Esophagus (tissue), 2 donors: Measurements from ENCODE around the gene MGAT5B. TPM values are rescaled to one million over a fixed set of nuclear protein-coding genes. Genes with fewer than 3 reads are reported as not detected.

Experiments used
- H3K27ac ChIP-seq, 2 donors: one replicate each; pipeline ENCODE4 v1.5.1; 2013; ENCODE audit warnings: low read depth in 2 of 2, mild to moderate bottlenecking in 2 of 2, inconsistent platforms in 1 of 2, low read length in 1 of 2, moderate library complexity in 1 of 2
- H3K27me3 ChIP-seq, 2 donors: one replicate each; pipeline ENCODE4 v1.6.1; 2013; ENCODE audit warnings: low read length in 2 of 2, control low read depth in 1 of 2, mild to moderate bottlenecking in 1 of 2; ENCODE audit not compliant: insufficient read depth in 2 of 2, control insufficient read depth in 1 of 2
- H3K36me3 ChIP-seq, 2 donors: one replicate each; pipeline ENCODE4 v1.6.1; 2013; ENCODE audit warnings: low read length in 1 of 2; ENCODE audit not compliant: control insufficient read depth in 2 of 2, insufficient read depth in 2 of 2
- H3K4me1 ChIP-seq, 2 donors: one replicate each; pipeline ENCODE4 v1.6.1; 2013; ENCODE audit warnings: low read length in 1 of 2; ENCODE audit not compliant: control insufficient read depth in 2 of 2, insufficient read depth in 2 of 2
- H3K4me3 ChIP-seq, 2 donors: one replicate each; pipeline ENCODE4 v1.5.1; 2013; ENCODE audit warnings: low read length in 2 of 2, mild to moderate bottlenecking in 2 of 2, low read depth in 1 of 2, moderate library complexity in 1 of 2
- H3K9me3 ChIP-seq, 2 donors: one replicate each; pipeline ENCODE4 v1.6.1; 2013; ENCODE audit warnings: mild to moderate bottlenecking in 2 of 2, low read depth in 1 of 2, low read length in 1 of 2, moderate library complexity in 1 of 2; ENCODE audit not compliant: control insufficient read depth in 2 of 2, insufficient read depth in 1 of 2
- WGBS, 2 donors: extraction: QIAGEN DNeasy Blood & Tissue Kit; methylation state at CpG; one replicate each; pipeline ENCODE4 v1.1.7; 2013; 5-methylcytosine and 5-hydroxymethylcytosine counted together
- polyA plus RNA-seq, 2 donors: library from polyadenylated mRNA; stranded (reverse); fragments of 200-250 nt; gene quantifications; one replicate each; pipeline ENCODE4 v1.2.3, GENCODE V29; 2013
- donor health status: healthy with polysubstance abuse.
- donor health status: Bipolar disorder and iron deficiency.

Gene MGAT5B
- polyA plus RNA-seq, 2 donors: 0.18 to 0.24 TPM

DNA sequence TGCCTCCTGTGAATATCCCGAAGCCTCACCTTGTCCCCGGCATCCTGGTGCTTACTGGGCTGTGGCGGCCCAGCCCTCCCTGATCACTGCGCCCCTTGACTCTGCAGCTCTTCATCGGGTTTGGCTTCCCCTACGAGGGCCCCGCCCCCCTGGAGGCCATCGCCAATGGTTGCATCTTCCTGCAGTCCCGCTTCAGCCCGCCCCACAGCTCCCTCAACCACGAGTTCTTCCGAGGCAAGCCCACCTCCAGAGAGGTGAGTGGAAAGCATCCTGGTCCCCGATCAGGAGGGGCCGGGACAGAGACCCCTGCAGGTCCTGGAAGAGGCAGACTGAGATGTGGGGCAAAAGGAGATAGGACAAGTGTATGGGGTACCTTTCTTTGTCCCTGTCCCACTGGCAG is 72.1 kb downstream of the MGAT5B start:
- Histone ChIP-seq H3K27ac (no peak overlapping the region), H3K27me3 (no peaks in the 10 kb centered on the region), H3K9me3 (no peaks in the 10 kb centered on the region), H3K4me1 (no peaks in the 10 kb centered on the region), H3K4me3 (no peak overlapping the region), H3K36me3 (no peaks in the 10 kb centered on the region)
- 50 to 60% methylated on average over 14 of the region's 14 CpGs for WGBS, 2 donors

DNA sequence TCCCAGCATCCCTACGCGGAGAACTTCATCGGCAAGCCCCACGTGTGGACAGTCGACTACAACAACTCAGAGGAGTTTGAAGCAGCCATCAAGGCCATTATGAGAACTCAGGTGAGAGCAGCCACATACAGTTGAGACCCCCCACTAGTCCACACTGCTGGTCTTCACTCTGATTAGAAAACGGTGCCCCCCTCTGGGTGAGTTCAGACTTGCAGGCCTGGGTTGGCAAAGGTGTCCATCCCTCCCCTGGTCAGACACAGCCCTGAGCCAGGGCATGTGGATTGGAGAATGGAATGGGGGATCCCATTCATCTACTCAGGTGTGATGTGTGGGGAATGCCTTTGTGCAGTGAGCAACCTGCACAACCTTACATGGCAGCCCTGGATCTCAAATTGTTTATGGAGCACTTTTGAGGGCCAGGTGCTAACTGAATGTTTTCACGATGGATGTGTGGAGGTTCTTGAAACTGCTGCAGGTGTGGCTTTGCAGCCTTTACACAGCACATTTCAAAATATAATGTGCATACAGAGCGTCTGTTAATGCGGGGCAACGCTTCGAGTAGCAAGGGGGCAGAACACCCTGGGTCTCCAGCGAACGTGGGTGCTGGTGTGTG is 72.6 kb downstream of the MGAT5B start:
- Histone ChIP-seq H3K4me1 (no peaks in the 10 kb centered on the region), H3K9me3 (no peaks in the 10 kb centered on the region), H3K27me3 (no peaks in the 10 kb centered on the region), H3K4me3 (no peak overlapping the region), H3K27ac (no peak overlapping the region), H3K36me3 (no peaks in the 10 kb centered on the region)
- WGBS, 2 donors: 87 to 89% methylated on average over 13 of the region's 13 CpGs

DNA sequence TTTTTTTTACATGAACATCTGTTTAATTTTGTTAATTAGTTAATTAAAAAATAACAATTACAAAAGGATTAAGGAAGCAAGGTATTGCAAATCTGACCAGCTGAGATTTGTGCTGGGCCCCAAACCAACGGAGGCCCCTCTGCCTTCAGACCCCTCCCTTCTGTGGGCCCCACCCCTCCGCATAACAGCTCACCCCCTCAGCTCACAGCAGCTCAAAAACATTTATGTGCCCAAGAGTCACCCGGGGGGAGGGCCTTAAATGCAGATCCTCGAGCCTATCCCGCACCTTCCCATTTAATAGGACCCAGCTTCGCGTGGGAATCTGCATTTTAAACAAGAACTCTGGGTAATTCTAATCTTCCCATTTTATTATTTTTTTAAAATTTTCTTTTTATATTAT is 75.0 kb downstream of the MGAT5B start:
- Histone ChIP-seq H3K4me1 (no peaks in the 10 kb centered on the region), H3K36me3 (no peaks in the 10 kb centered on the region), H3K4me3 (no peak overlapping the region), H3K9me3 (no peaks in the 10 kb centered on the region), H3K27ac (no peak overlapping the region), H3K27me3 (no peaks in the 10 kb centered on the region)
- WGBS, 2 donors: 71 to 77% methylated on average over 7 of the region's 7 CpGs

DNA sequence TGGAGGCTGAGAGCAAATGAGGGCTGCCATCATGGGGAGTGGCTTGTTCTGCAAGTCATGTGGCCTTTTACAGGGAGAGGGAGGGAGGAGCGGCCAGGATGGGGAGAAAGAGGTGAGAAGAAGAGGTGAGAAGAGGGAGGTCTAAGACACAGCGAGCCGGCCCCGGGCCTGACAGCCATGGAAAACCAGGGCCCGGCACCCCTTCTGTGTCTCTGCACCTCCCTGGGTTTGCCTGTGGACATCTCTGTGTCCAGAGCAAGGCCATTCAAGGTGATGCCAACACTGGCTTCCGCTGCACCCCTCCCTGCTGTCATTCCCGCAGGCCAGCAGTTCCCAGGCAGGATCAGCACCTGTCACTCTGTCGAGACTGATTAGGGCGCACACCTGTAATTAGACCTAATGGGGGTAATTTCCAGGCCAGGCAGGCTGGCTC is 75.6 kb downstream of the MGAT5B start:
- 57 to 81% methylated on average over 8 to 9 of the region's 9 CpGs for WGBS, 2 donors
- Histone ChIP-seq H3K36me3 (no peaks in the 10 kb centered on the region), H3K9me3 (no peaks in the 10 kb centered on the region), H3K4me1 (peaks cover 0 to 4% of the 10 kb centered on the region in 2 donors), H3K27ac (no peak overlapping the region), H3K4me3 (no peak overlapping the region), H3K27me3 (no peaks in the 10 kb centered on the region)

DNA sequence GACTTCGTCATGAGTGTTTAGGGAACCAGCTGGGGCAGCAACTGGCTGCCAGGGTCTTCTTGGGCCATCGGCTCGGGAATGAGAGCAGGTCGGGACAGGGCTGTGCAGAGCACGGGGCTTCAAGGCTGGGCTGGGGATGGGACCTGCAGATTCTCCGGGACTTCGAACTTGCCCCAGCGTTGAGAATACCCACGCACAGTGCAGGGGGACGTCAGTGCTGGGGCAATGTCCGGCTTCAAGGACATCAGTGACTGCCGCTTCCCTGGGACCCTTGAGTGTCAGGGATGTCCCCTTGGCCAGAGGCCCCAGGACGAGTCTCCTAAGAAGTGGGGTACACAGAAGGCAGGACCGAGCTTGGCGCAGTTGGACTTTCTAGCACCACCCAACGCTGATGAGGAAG is 76.3 kb downstream of the MGAT5B start:
- no peaks in the 10 kb centered on the region for H3K9me3 ChIP-seq
- H3K27me3 ChIP-seq: no peaks in the 10 kb centered on the region
- no peak overlapping the region for H3K27ac ChIP-seq
- H3K4me3 ChIP-seq: no peak overlapping the region
- H3K4me1 ChIP-seq: peaks cover 0 to 5% of the 10 kb centered on the region in 2 donors
- WGBS, 2 donors: 81 to 86% methylated on average over 16 of the region's 16 CpGs
- H3K36me3 ChIP-seq: no peaks in the 10 kb centered on the region

DNA sequence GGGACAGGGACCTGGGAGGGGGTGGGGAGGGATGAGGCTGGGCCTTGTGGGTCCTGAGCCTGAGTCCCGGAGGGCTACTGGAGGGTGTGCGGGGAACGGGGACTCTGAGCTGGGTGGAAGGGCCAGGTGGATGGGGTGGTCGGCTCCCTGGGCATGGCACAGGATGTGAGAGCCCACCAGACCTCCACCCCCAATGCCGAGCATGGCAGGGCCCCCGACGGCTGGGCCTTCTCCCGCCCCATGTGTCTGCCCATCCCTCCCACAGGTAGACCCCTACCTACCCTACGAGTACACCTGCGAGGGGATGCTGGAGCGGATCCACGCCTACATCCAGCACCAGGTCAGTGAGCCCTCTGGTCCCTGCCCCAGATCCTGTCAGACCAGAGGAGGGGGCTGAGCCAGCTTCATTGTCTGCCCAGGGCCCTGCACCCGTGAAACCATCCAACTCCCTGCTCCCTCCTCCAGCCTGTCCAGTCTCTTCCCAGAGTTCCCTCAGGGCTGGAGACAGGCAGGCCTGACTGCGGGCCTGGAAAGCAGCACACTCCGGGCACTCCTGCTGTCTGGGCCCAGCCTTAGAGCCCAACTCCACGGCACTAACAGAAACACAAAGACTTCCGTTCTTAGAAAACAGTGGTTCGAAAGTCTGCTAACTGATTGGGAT is 78.0 kb downstream of the MGAT5B start:
- no peaks in the 10 kb centered on the region for H3K9me3 ChIP-seq
- no peak overlapping the region for H3K27ac ChIP-seq
- WGBS, 2 donors: 81 to 83% methylated on average over 15 to 18 of the region's 18 CpGs
- H3K4me3 ChIP-seq: no peak overlapping the region
- H3K36me3 ChIP-seq: no peaks in the 10 kb centered on the region
- peaks cover 0 to 5% of the 10 kb centered on the region in 2 donors for H3K4me1 ChIP-seq
- no peaks in the 10 kb centered on the region for H3K27me3 ChIP-seq

DNA sequence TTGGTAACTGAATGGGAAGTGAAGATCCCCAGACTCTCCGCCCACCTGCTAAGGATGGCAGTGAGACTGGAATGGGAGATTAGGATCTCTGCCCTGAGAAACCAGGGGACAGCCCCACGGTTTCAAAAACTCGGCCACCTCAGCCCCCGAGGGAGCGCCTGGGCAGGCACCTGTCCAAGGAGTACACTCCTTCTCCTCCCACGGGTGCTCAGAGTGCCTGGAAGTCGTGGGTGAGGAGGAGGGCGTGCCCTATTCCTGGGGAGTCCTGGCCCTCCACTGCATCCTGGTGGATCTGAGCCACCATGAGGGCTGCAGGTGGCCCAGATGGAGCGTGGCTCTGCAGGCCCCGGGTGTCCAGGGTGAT is 78.5 kb downstream of the MGAT5B start:
- H3K36me3 ChIP-seq: no peaks in the 10 kb centered on the region
- H3K4me1 ChIP-seq: peaks cover 0 to 5% of the 10 kb centered on the region in 2 donors
- H3K27me3 ChIP-seq: no peaks in the 10 kb centered on the region
- H3K27ac ChIP-seq: no peak overlapping the region
- H3K9me3 ChIP-seq: no peaks in the 10 kb centered on the region
- no peak overlapping the region for H3K4me3 ChIP-seq
- 43 to 66% methylated on average over 10 of the region's 10 CpGs for WGBS, 2 donors

DNA sequence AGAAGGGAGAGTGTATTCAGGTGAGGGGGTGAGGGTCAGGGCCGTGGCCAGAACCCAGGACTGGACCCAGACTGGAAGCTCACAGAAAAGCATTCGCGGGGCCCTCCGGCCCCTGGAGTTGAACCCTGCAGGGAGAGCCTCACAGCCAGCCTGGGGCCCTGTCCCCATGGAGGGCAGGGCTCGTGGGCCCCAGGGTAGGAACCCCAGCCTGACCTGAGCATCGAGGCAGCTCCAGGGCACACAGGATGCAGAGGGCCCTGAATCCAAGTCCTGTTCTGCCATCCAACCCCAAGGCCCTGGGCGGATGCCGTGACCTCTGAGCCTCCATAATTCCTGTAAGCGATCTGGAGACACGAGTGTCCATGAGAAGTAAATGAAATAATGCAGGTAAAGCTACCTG is 79.1 kb downstream of the MGAT5B start:
- Histone ChIP-seq H3K9me3 (no peaks in the 10 kb centered on the region), H3K4me1 (peaks cover 0 to 5% of the 10 kb centered on the region in 2 donors)
- WGBS, 2 donors: 85 to 92% methylated on average over 10 of the region's 10 CpGs

DNA sequence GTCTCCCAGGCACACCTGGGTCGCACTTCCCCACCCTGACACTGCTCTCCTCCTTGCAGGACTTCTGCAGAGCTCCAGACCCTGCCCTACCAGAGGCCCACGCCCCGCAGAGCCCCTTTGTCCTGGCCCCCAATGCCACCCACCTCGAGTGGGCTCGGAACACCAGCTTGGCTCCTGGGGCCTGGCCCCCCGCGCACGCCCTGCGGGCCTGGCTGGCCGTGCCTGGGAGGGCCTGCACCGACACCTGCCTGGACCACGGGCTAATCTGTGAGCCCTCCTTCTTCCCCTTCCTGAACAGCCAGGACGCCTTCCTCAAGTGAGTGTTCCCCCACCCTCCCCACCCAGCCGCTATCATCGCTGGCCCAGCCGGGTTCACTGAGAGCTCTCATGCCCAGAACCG is 79.6 kb downstream of the MGAT5B start:
- Histone ChIP-seq H3K4me1 (peaks cover 0 to 5% of the 10 kb centered on the region in 2 donors), H3K27me3 (no peaks in the 10 kb centered on the region), H3K27ac (no peak overlapping the region), H3K9me3 (no peaks in the 10 kb centered on the region), H3K36me3 (no peaks in the 10 kb centered on the region), H3K4me3 (no peak overlapping the region)
- 76 to 80% methylated on average over 17 of the region's 17 CpGs for WGBS, 2 donors

More for the DNA sequence above, 79.1 kb downstream of the MGAT5B start:
- no peaks in the 10 kb centered on the region for H3K27me3 ChIP-seq
- no peaks in the 10 kb centered on the region for H3K36me3 ChIP-seq
- H3K27ac ChIP-seq: no peak overlapping the region
- no peak overlapping the region for H3K4me3 ChIP-seq

DNA sequence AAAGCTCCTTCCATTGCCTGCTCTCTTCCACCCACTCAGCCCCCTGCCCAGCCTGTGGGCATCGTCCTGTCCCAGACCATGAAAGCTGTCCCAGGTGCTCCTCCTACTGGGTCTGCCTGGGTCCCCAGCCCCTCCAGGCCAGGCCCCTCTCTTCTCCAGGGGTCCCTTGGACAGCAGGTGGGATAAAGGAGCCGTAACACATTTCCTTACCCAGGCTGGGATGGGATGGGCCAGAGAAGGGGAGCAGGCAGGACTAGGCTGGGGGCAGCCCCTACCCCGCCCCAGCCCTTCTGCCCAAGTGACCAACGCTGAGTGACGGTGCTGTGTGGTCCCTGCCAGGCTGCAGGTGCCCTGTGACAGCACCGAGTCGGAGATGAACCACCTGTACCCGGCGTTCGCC is 80.1 kb downstream of the MGAT5B start:
- no peaks in the 10 kb centered on the region for H3K36me3 ChIP-seq
- no peak overlapping the region for H3K4me3 ChIP-seq
- WGBS, 2 donors: 85 to 96% methylated on average over 8 to 10 of the region's 10 CpGs
- peaks cover 0 to 5% of the 10 kb centered on the region in 2 donors for H3K4me1 ChIP-seq
- no peaks in the 10 kb centered on the region for H3K27me3 ChIP-seq
- H3K27ac ChIP-seq: no peak overlapping the region
- H3K9me3 ChIP-seq: no peaks in the 10 kb centered on the region
